HG02870 (cell line): Measurements from ENCODE around the gene UXT.
"Not testable (repeated sequence)": the region's sequence is repeated elsewhere in the genome, so short reads cannot be mapped to it uniquely, and the experiment has no call there.

ENCODE experiments used
- ATAC-seq: cut with Tn5 transposase; IDR thresholded peaks from one replicate; pipeline ENCODE4 v1.9.1; 2021; ENCODE audit warnings: mild to moderate bottlenecking, moderate library complexity; ENCODE audit not compliant: unreplicated experiment

Gene UXT

GRCh38 chrX:47658684-47659420, at the start of gene UXT:
Gene UXT (minus strand): TSS chrX:47659180. CDS start chrX:47658927, 253 bp downstream.
- peak; percentile 76 for ATAC-seq

- no peak for ATAC-seq
Measured at GRCh38 chrX:47707031-47707780, 48.2 kb upstream of the UXT start.

GRCh38 chrX:47706575-47706974, 47.6 kb upstream of the UXT start:
- ATAC-seq: no peak

- ATAC-seq: no peak
Measured at GRCh38 chrX:47704736-47705135, 45.8 kb upstream of the UXT start.

GRCh38 chrX:47697181-47697580, 38.2 kb upstream of the UXT start:
- no peak for ATAC-seq

GRCh38 chrX:47690175-47690574, 31.2 kb upstream of the UXT start:
- no peak for ATAC-seq

- ATAC-seq: no peak
Measured at GRCh38 chrX:47687263-47687662, 28.3 kb upstream of the UXT start.

- ATAC-seq: no peak
Measured at GRCh38 chrX:47683829-47684205, 24.8 kb upstream of the UXT start.

GRCh38 chrX:47683184-47683828, 24.3 kb upstream of the UXT start:
- no peak for ATAC-seq

- ATAC-seq: not testable (repeated sequence)
Measured at GRCh38 chrX:47675959-47676859, 17.2 kb upstream of the UXT start.

GRCh38 chrX:47674776-47675175, 15.8 kb upstream of the UXT start:
- ATAC-seq: no peak

GRCh38 chrX:47665797-47666196, 6.8 kb upstream of the UXT start:
- ATAC-seq: not testable (repeated sequence)

- ATAC-seq: no peak
Measured at GRCh38 chrX:47664737-47665136, 5.8 kb upstream of the UXT start.

GRCh38 chrX:47662144-47662657, 3.2 kb upstream of the UXT start:
- ATAC-seq: no peak

- ATAC-seq: no peak
Measured at GRCh38 chrX:47661539-47661938, 2.6 kb upstream of the UXT start.

- ATAC-seq: no peak
Measured at GRCh38 chrX:47659421-47659726, 394 bp upstream of the UXT start.

- no peak for ATAC-seq
Measured at GRCh38 chrX:47658301-47658683, 688 bp downstream of the UXT start.

- no peak for ATAC-seq
Measured at GRCh38 chrX:47651043-47651905, 7.7 kb downstream of the UXT start.

GRCh38 chrX:47650164-47651042, 8.6 kb downstream of the UXT start, which contains the start of gene ELK1:
Gene ELK1 (minus strand): TSS chrX:47650563. CDS start chrX:47641441, 9,122 bp downstream.
- ATAC-seq: peak; percentile 83
